ENCODE measurements around the gene TNIP1. TPM values are rescaled to one million over a fixed set of nuclear protein-coding genes. Genes with fewer than 3 reads are reported as not detected.

TNIP1 gene
- total and polyA plus RNA-seq, 2 donors, result 49.9 to 54.7 TPM

- no peak overlapping the region for H3K4me3 ChIP-seq (ENCODE audit: low read length in 2 of 2)
- H3K4me1 ChIP-seq (ENCODE audit: control insufficient read depth in 2 of 2, insufficient read depth in 2 of 2, low read length in 2 of 2), result peaks cover 28 to 37% of the 10 kb centered on the region in 2 donors
- peaks cover 68 to 79% of the 10 kb centered on the region in 2 donors for H3K36me3 ChIP-seq (ENCODE audit: control insufficient read depth in 2 of 2, insufficient read depth in 2 of 2, low read length in 1 of 2)
- peaks cover 0 to 1% of the 10 kb centered on the region in 2 donors for H3K9me3 ChIP-seq (ENCODE audit: control insufficient read depth in 2 of 2, insufficient read depth in 1 of 2, low read length in 1 of 2)
- WGBS, result 98% methylated on average over 14 of the region's 14 CpGs
- DNase-seq (ENCODE audit: low read depth in 6 of 9, low spot score in 9 of 9), result no peak
- no peak overlapping the region for H3K27ac ChIP-seq (ENCODE audit: low read depth in 1 of 2, low read length in 1 of 2)
- H3K27me3 ChIP-seq (ENCODE audit: control insufficient read depth in 2 of 2, insufficient read depth in 1 of 2, low read length in 1 of 2), result no peaks in the 10 kb centered on the region
Observed at GRCh38 chr5:151122828-151123227, 42.0 kb upstream of the TNIP1 start.

GRCh38 chr5:151121665-151122064 lies 40.8 kb upstream of the TNIP1 start:
- DNase-seq (ENCODE audit: low read depth in 6 of 9, low spot score in 9 of 9), result no peak
- 80% methylated on average over 5 of the region's 5 CpGs for WGBS
- peaks cover 0 to 1% of the 10 kb centered on the region in 2 donors for H3K9me3 ChIP-seq (ENCODE audit: control insufficient read depth in 2 of 2, insufficient read depth in 1 of 2, low read length in 1 of 2)
- H3K27ac ChIP-seq (ENCODE audit: low read depth in 1 of 2, low read length in 1 of 2), result no peak overlapping the region
- H3K27me3 ChIP-seq (ENCODE audit: control insufficient read depth in 2 of 2, insufficient read depth in 1 of 2, low read length in 1 of 2), result no peaks in the 10 kb centered on the region
- peaks cover 69 to 79% of the 10 kb centered on the region in 2 donors for H3K36me3 ChIP-seq (ENCODE audit: control insufficient read depth in 2 of 2, insufficient read depth in 2 of 2, low read length in 1 of 2)
- peaks cover 28 to 37% of the 10 kb centered on the region in 2 donors for H3K4me1 ChIP-seq (ENCODE audit: control insufficient read depth in 2 of 2, insufficient read depth in 2 of 2, low read length in 2 of 2)
- no peak overlapping the region for H3K4me3 ChIP-seq (ENCODE audit: low read length in 2 of 2)

- peaks cover 68 to 84% of the 10 kb centered on the region in 2 donors for H3K36me3 ChIP-seq (ENCODE audit: control insufficient read depth in 2 of 2, insufficient read depth in 2 of 2, low read length in 1 of 2)
- H3K27ac ChIP-seq (ENCODE audit: low read depth in 1 of 2, low read length in 1 of 2), result no peak overlapping the region
- DNase-seq (ENCODE audit: low read depth in 6 of 9, low spot score in 9 of 9), result no peak
- peaks cover 0 to 1% of the 10 kb centered on the region in 2 donors for H3K9me3 ChIP-seq (ENCODE audit: control insufficient read depth in 2 of 2, insufficient read depth in 1 of 2, low read length in 1 of 2)
- H3K4me3 ChIP-seq (ENCODE audit: low read length in 2 of 2), result no peak overlapping the region
- over 99% methylated on average over 2 of the region's 2 CpGs for WGBS
- H3K27me3 ChIP-seq (ENCODE audit: control insufficient read depth in 2 of 2, insufficient read depth in 1 of 2, low read length in 1 of 2), result no peaks in the 10 kb centered on the region
- peaks cover 28 to 33% of the 10 kb centered on the region in 2 donors for H3K4me1 ChIP-seq (ENCODE audit: control insufficient read depth in 2 of 2, insufficient read depth in 2 of 2, low read length in 2 of 2)
Observed at GRCh38 chr5:151121095-151121494, 40.3 kb upstream of the TNIP1 start.

DNA sequence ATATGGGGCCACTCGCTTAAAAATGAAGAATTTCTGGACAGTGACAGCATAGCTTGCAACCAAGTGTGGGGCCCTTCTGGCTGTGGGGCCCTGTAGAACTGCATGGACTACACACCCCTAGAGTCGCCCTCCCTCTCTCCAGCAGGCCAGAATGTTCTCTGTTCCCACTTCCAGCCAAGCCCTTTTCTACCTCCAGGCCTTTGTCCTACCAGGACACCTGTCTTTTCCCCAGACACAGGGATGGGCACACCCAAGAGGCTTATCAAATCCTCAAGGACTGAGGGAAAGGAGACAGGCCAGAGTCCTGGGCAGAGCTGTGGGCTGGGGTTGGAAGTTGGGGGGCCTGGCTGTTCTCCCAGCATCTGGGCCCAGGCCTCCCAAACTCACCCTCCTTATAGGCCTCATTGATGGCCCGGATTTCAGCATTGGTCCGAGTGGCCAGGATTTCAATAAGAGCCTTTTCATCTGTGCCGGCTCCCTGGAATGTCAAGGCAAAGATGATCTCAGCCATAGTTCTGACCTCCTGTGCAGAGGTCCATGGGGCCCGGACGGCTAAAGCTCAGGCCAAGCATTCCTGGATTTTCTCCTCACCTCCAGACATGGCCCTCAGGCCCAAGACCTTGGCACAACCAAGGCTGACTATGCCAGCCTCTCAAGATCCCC lies 38.2 kb upstream of the TNIP1 start:
- DNase-seq (ENCODE audit: low read depth in 6 of 9, low spot score in 9 of 9), result no peak
- H3K4me3 ChIP-seq (ENCODE audit: low read length in 2 of 2), result no peak overlapping the region
- WGBS, result 97% methylated on average over 7 of the region's 7 CpGs
- no peaks in the 10 kb centered on the region for H3K27me3 ChIP-seq (ENCODE audit: control insufficient read depth in 2 of 2, insufficient read depth in 1 of 2, low read length in 1 of 2)
- H3K36me3 ChIP-seq (ENCODE audit: control insufficient read depth in 2 of 2, insufficient read depth in 2 of 2, low read length in 1 of 2), result peaks cover 64 to 78% of the 10 kb centered on the region in 2 donors
- H3K9me3 ChIP-seq (ENCODE audit: control insufficient read depth in 2 of 2, insufficient read depth in 1 of 2, low read length in 1 of 2), result peaks cover 0 to under 1% of the 10 kb centered on the region in 2 donors
- H3K27ac ChIP-seq (ENCODE audit: low read depth in 1 of 2, low read length in 1 of 2), result no peak overlapping the region
- peaks cover 9 to 12% of the 10 kb centered on the region in 2 donors for H3K4me1 ChIP-seq (ENCODE audit: control insufficient read depth in 2 of 2, insufficient read depth in 2 of 2, low read length in 2 of 2)

GRCh38 chr5:151115272-151115905 lies 34.6 kb upstream of the TNIP1 start:
- H3K27me3 ChIP-seq (ENCODE audit: control insufficient read depth in 2 of 2, insufficient read depth in 1 of 2, low read length in 1 of 2), result no peaks in the 10 kb centered on the region
- WGBS, result 15% methylated on average over 7 of the region's 7 CpGs
- no peaks in the 10 kb centered on the region for H3K4me1 ChIP-seq (ENCODE audit: control insufficient read depth in 2 of 2, insufficient read depth in 2 of 2, low read length in 2 of 2)
- peak in 4 of 9 donors; percentile 39 to 70 (median 60) for DNase-seq (ENCODE audit: low read depth in 6 of 9, low spot score in 9 of 9)
- H3K4me3 ChIP-seq (ENCODE audit: low read length in 2 of 2), result no peak overlapping the region
- peaks cover 42 to 68% of the 10 kb centered on the region in 2 donors for H3K36me3 ChIP-seq (ENCODE audit: control insufficient read depth in 2 of 2, insufficient read depth in 2 of 2, low read length in 1 of 2)
- no peaks in the 10 kb centered on the region for H3K9me3 ChIP-seq (ENCODE audit: control insufficient read depth in 2 of 2, insufficient read depth in 1 of 2, low read length in 1 of 2)
- no peak overlapping the region for H3K27ac ChIP-seq (ENCODE audit: low read depth in 1 of 2, low read length in 1 of 2)

GRCh38 chr5:151113651-151114050 lies 32.8 kb upstream of the TNIP1 start:
- no peak for DNase-seq (ENCODE audit: low read depth in 6 of 9, low spot score in 9 of 9)
- Histone ChIP-seq H3K9me3 (ENCODE audit: control insufficient read depth in 2 of 2, insufficient read depth in 1 of 2, low read length in 1 of 2) (no peaks in the 10 kb centered on the region), H3K27me3 (ENCODE audit: control insufficient read depth in 2 of 2, insufficient read depth in 1 of 2, low read length in 1 of 2) (no peaks in the 10 kb centered on the region), H3K4me3 (ENCODE audit: low read length in 2 of 2) (no peak overlapping the region), H3K4me1 (ENCODE audit: control insufficient read depth in 2 of 2, insufficient read depth in 2 of 2, low read length in 2 of 2) (no peaks in the 10 kb centered on the region), H3K27ac (ENCODE audit: low read depth in 1 of 2, low read length in 1 of 2) (no peak overlapping the region), H3K36me3 (ENCODE audit: control insufficient read depth in 2 of 2, insufficient read depth in 2 of 2, low read length in 1 of 2) (peaks cover 44 to 68% of the 10 kb centered on the region in 2 donors)
- 88% methylated on average over 3 of the region's 3 CpGs for WGBS

DNA sequence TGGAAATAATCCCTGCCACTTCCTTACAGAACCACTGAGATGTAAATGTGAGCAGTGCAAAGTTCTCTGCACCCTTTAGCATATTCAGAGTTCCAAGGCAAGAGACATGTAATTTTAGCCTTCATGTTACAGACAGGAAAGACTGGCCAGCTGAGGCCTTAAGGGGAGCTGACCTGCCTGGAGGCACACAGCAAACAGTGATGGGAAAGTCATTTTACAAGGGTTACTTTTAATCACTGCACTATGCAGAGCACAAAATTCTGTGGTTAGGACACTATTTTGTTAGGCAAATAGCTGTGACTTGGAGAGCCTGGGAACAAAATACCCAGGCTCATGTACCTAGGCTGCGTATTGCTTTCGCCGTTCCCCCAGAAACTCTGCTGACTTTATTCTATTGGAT lies 30.2 kb upstream of the TNIP1 start:
- no peak overlapping the region for H3K27ac ChIP-seq (ENCODE audit: low read depth in 1 of 2, low read length in 1 of 2)
- H3K4me3 ChIP-seq (ENCODE audit: low read length in 2 of 2), result no peak overlapping the region
- WGBS, result 99% methylated on average over 3 of the region's 3 CpGs
- no peaks in the 10 kb centered on the region for H3K27me3 ChIP-seq (ENCODE audit: control insufficient read depth in 2 of 2, insufficient read depth in 1 of 2, low read length in 1 of 2)
- DNase-seq (ENCODE audit: low read depth in 6 of 9, low spot score in 9 of 9), result no peak
- peaks cover 47 to 70% of the 10 kb centered on the region in 2 donors for H3K36me3 ChIP-seq (ENCODE audit: control insufficient read depth in 2 of 2, insufficient read depth in 2 of 2, low read length in 1 of 2)
- H3K9me3 ChIP-seq (ENCODE audit: control insufficient read depth in 2 of 2, insufficient read depth in 1 of 2, low read length in 1 of 2), result no peaks in the 10 kb centered on the region
- no peaks in the 10 kb centered on the region for H3K4me1 ChIP-seq (ENCODE audit: control insufficient read depth in 2 of 2, insufficient read depth in 2 of 2, low read length in 2 of 2)

DNA sequence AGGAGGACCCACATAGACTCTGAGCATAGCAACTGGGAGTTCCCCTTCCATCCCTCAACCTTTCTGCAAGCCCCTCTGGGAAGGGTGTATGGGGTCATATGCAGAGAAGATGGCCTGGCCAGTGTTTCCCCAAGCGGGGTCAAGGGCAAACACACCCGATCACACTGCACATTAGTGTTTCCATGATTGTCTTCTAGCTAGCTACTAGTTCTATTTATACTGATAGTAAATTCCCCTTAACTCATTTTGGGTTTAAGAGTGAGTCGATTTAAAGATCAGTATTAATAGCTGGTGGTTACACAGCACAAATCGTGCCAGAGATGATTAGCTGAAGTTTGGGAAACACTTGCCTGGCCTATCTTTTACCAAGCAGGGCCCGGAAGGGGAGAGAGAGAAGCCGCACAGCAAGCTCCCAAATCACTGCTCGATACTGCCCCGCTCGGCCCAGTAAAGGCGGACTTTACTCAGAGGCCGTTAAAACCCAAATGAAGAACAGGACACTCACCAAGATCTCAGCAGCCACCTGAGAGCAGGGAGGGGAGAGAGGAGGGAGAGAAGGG lies 29.4 kb upstream of the TNIP1 start:
- H3K4me1 ChIP-seq (ENCODE audit: control insufficient read depth in 2 of 2, insufficient read depth in 2 of 2, low read length in 2 of 2), result no peaks in the 10 kb centered on the region
- no peak for DNase-seq (ENCODE audit: low read depth in 6 of 9, low spot score in 9 of 9)
- H3K27me3 ChIP-seq (ENCODE audit: control insufficient read depth in 2 of 2, insufficient read depth in 1 of 2, low read length in 1 of 2), result no peaks in the 10 kb centered on the region
- no peak overlapping the region for H3K4me3 ChIP-seq (ENCODE audit: low read length in 2 of 2)
- H3K36me3 ChIP-seq (ENCODE audit: control insufficient read depth in 2 of 2, insufficient read depth in 2 of 2, low read length in 1 of 2), result peaks cover 53 to 77% of the 10 kb centered on the region in 2 donors
- H3K9me3 ChIP-seq (ENCODE audit: control insufficient read depth in 2 of 2, insufficient read depth in 1 of 2, low read length in 1 of 2), result no peaks in the 10 kb centered on the region
- no peak overlapping the region for H3K27ac ChIP-seq (ENCODE audit: low read depth in 1 of 2, low read length in 1 of 2)
- 97% methylated on average over 11 of the region's 11 CpGs for WGBS

DNA sequence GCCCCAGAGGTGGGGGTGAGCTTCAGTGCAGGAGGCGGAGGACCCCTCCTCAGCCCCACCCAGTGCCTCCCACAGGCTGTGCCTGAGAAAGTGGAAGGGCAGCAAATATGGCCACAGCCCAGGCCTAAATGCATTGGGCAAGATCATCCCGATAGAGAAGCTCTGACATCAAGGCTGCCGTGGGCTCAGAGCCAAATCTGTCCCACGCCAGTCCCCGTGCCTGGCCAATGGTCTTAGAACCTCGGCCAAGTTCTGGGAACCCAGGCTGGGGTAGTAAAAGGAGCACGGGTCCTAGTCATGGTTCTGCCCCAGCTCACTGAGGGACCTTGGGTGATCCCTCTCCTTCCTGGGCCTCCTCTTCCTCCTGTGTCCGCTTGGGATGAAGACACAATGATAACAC lies 27.7 kb upstream of the TNIP1 start:
- H3K36me3 ChIP-seq (ENCODE audit: control insufficient read depth in 2 of 2, insufficient read depth in 2 of 2, low read length in 1 of 2), result peaks cover 69 to 85% of the 10 kb centered on the region in 2 donors
- no peak overlapping the region for H3K27ac ChIP-seq (ENCODE audit: low read depth in 1 of 2, low read length in 1 of 2)
- no peak overlapping the region for H3K4me3 ChIP-seq (ENCODE audit: low read length in 2 of 2)
- H3K4me1 ChIP-seq (ENCODE audit: control insufficient read depth in 2 of 2, insufficient read depth in 2 of 2, low read length in 2 of 2), result no peaks in the 10 kb centered on the region
- DNase-seq (ENCODE audit: low read depth in 6 of 9, low spot score in 9 of 9), result no peak
- H3K9me3 ChIP-seq (ENCODE audit: control insufficient read depth in 2 of 2, insufficient read depth in 1 of 2, low read length in 1 of 2), result no peaks in the 10 kb centered on the region
- 98% methylated on average over 8 of the region's 8 CpGs for WGBS
- H3K27me3 ChIP-seq (ENCODE audit: control insufficient read depth in 2 of 2, insufficient read depth in 1 of 2, low read length in 1 of 2), result no peaks in the 10 kb centered on the region

All from thymus (tissue), 11 donors.